ENCODE measurements around the gene PTGER1. TPM values are rescaled to one million over a fixed set of nuclear protein-coding genes. Genes with fewer than 3 reads are reported as not detected.

Gene PTGER1
- total and polyA plus RNA-seq, 9 of the 15 experiments (the other 6 are each of a cell fraction or from before 2014, with no cell fraction given), result 0.06 to 0.36 (median 0.31) TPM; not detected in 5

GRCh38 chr19:14434543-14435319 lies 40.4 kb downstream of the PTGER1 start (continued):
- no peak for TF ChIP-seq ZNF398 (CRISPR knock-in tag; IDR thresholded peaks at IDR 0.05)
- TF ChIP-seq, protein P1, sequence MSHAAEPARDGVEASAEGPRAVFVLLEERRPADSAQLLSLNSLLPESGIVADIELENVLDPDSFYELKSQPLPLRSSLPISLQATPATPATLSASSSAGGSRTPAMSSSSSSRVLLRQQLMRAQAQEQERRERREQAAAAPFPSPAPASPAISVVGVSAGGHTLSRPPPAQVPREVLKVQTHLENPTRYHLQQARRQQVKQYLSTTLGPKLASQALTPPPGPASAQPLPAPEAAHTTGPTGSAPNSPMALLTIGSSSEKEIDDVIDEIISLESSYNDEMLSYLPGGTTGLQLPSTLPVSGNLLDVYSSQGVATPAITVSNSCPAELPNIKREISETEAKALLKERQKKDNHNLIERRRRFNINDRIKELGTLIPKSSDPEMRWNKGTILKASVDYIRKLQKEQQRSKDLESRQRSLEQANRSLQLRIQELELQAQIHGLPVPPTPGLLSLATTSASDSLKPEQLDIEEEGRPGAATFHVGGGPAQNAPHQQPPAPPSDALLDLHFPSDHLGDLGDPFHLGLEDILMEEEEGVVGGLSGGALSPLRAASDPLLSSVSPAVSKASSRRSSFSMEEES (CRISPR knock-in tag; IDR thresholded peaks at IDR 0.05), result no peak
- no peak for TF ChIP-seq MYC (IDR thresholded peaks at IDR 0.05; ENCODE audit: low read depth, low read length)
- no peak for TF ChIP-seq MYC (CRISPR knock-in tag; IDR thresholded peaks at IDR 0.05; ENCODE audit: borderline replicate concordance, low read depth)
- TF ChIP-seq NR3C1 (CRISPR knock-in tag; IDR thresholded peaks at IDR 0.05), result no peak
- TF ChIP-seq HINFP (tag; conservative IDR thresholded peaks at IDR 0.05; ENCODE audit: low read depth), result no peak
- TF ChIP-seq TCF7 (IDR thresholded peaks at IDR 0.05; ENCODE audit: borderline replicate concordance), result no peak
- TF ChIP-seq L3MBTL2 (IDR thresholded peaks at IDR 0.05), result no peak
- no peak for TF ChIP-seq CAMTA2 (CRISPR knock-in tag; conservative IDR thresholded peaks at IDR 0.05)
- TF ChIP-seq RFX5 (IDR thresholded peaks at IDR 0.05; ENCODE audit: low read depth, low read length), result no peak
- TF ChIP-seq ZNF165 (CRISPR knock-in tag; IDR thresholded peaks at IDR 0.05; ENCODE audit: borderline replicate concordance), result no peak
- TF ChIP-seq MTA2 (IDR thresholded peaks at IDR 0.05; ENCODE audit: low read depth), result no peak
- TF ChIP-seq ZNF140 (CRISPR knock-in tag; IDR thresholded peaks at IDR 0.05), result no peak
- TF ChIP-seq SRSF1 (IDR thresholded peaks at IDR 0.05; ENCODE audit: low read depth, low read length), result no peak
- TF ChIP-seq ADNP (tag; IDR thresholded peaks at IDR 0.05), result no peak
- TF ChIP-seq TCF3 (CRISPR knock-in tag; IDR thresholded peaks at IDR 0.05), result no peak
- TF ChIP-seq BHLHE40 (IDR thresholded peaks at IDR 0.05; ENCODE audit: low read length), result no peak
- TF ChIP-seq, protein P2, sequence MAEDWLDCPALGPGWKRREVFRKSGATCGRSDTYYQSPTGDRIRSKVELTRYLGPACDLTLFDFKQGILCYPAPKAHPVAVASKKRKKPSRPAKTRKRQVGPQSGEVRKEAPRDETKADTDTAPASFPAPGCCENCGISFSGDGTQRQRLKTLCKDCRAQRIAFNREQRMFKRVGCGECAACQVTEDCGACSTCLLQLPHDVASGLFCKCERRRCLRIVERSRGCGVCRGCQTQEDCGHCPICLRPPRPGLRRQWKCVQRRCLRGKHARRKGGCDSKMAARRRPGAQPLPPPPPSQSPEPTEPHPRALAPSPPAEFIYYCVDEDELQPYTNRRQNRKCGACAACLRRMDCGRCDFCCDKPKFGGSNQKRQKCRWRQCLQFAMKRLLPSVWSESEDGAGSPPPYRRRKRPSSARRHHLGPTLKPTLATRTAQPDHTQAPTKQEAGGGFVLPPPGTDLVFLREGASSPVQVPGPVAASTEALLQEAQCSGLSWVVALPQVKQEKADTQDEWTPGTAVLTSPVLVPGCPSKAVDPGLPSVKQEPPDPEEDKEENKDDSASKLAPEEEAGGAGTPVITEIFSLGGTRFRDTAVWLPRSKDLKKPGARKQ (CRISPR knock-in tag; IDR thresholded peaks at IDR 0.05), result no peak
- TF ChIP-seq MBD2 (IDR thresholded peaks at IDR 0.05; ENCODE audit: borderline replicate concordance, low read depth), result no peak
- TF ChIP-seq, protein P3, sequence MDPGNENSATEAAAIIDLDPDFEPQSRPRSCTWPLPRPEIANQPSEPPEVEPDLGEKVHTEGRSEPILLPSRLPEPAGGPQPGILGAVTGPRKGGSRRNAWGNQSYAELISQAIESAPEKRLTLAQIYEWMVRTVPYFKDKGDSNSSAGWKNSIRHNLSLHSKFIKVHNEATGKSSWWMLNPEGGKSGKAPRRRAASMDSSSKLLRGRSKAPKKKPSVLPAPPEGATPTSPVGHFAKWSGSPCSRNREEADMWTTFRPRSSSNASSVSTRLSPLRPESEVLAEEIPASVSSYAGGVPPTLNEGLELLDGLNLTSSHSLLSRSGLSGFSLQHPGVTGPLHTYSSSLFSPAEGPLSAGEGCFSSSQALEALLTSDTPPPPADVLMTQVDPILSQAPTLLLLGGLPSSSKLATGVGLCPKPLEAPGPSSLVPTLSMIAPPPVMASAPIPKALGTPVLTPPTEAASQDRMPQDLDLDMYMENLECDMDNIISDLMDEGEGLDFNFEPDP (CRISPR knock-in tag; IDR thresholded peaks at IDR 0.05), result no peak
- no peak for TF ChIP-seq ZNF830 (CRISPR knock-in tag; IDR thresholded peaks at IDR 0.05)
